Esophagus squamous epithelium (tissue), 5 donors: ENCODE measurements around the gene TRIM59. TPM values are rescaled to one million over a fixed set of nuclear protein-coding genes. Genes with fewer than 3 reads are reported as not detected.

Source experiments
- DNase-seq: peaks from one replicate; lab custom pipeline; 2025; lab: John Stamatoyannopoulos, UW
- H3K27ac ChIP-seq, 4 donors: fragments of 200-600 bp; sonication (generic); one replicate each; pipeline ENCODE4 v1.5.1; 2016 to 2019; ENCODE audit warnings: mild to moderate bottlenecking in 1 of 4
- H3K27me3 ChIP-seq, 4 donors: fragments of 200-600 bp; sonication (generic); 1 replicate in 3 of 4; 2 replicates in 1 of 4; pipeline versions ENCODE4 v1.5.1 to v1.6.0; 2017 to 2021; ENCODE audit warnings: antibody characterized with exemption in 1 of 4
- H3K36me3 ChIP-seq, 3 donors: fragments of 200-600 bp; sonication (generic); one replicate each; pipeline ENCODE4 v1.5.1; 2016 to 2019
- H3K4me1 ChIP-seq, 3 donors: fragments of 200-600 bp; sonication (generic); one replicate each; pipeline ENCODE4 v1.5.1; 2017 to 2019
- H3K4me3 ChIP-seq, 4 donors: fragments of 200-600 bp; sonication (generic); 1 replicate in 3 of 4; 2 replicates in 1 of 4; pipeline ENCODE4 v1.5.1; 2016 to 2019; ENCODE audit warnings: mild to moderate bottlenecking in 2 of 4, moderate library complexity in 1 of 4
- H3K9me3 ChIP-seq, 3 donors: fragments of 200-600 bp; sonication (generic); one replicate each; pipeline ENCODE4 v1.5.1; 2016 to 2019
- POLR2A ChIP-seq, 4 donors: fragments of 450-650 bp; IDR thresholded peaks; one replicate each; pipeline ENCODE4 v1.6.1; 2017; ENCODE audit warnings: antibody characterized with exemption in 4 of 4, mild to moderate bottlenecking in 4 of 4, moderate library complexity in 3 of 4
- WGBS, 2 donors: methylation state at CpG; one replicate each; pipeline ENCODE4 v1.1.5; 2018; 5-methylcytosine and 5-hydroxymethylcytosine counted together
- intact Hi-C: fragments of 100-400 bp; cut with DNase I; formaldehyde crosslinking; loops from one replicate; pipeline ENCODE4 v1.15.0; 2022
- total RNA-seq, 4 donors: library from RNA; depleted of rRNA; stranded (reverse); fragments of >200 nt; gene quantifications; one replicate each; pipeline ENCODE4 v1.1.0, GENCODE V29; 2016
- TF ChIP-seq, protein P1 (sequence below), 6 experiments: fragments of 450-650 bp in 4 of 6; fragments of 200-600 bp in 2 of 6; sonication (generic) in 2 of 6; IDR thresholded peaks; one replicate each; pipeline ENCODE4 v1.5.1; 2016 to 2019; ENCODE audit warnings: antibody characterized with exemption in 6 of 6, mild to moderate bottlenecking in 4 of 6, moderate library complexity in 4 of 6
- donor health status: DM: yes; HTN: yes; CAD: no.

TRIM59 gene
- total RNA-seq, 4 donors from 2014 or later: 4.9 to 14.7 (median 8.9) TPM

GRCh38 chr3:160447544-160447943, 2.0 kb downstream of the TRIM59 start:
- no peak overlapping the region for H3K4me3 ChIP-seq
- peaks cover 0 to 3% (median 0%) of the 10 kb centered on the region in 3 donors for H3K9me3 ChIP-seq
- WGBS, 2 donors: 31 to 33% methylated on average over 3 of the region's 3 CpGs
- H3K27ac ChIP-seq: no peak overlapping the region
- peaks cover 0 to 10% (median 3%) of the 10 kb centered on the region in 3 donors for H3K36me3 ChIP-seq
- TF ChIP-seq, protein P1, sequence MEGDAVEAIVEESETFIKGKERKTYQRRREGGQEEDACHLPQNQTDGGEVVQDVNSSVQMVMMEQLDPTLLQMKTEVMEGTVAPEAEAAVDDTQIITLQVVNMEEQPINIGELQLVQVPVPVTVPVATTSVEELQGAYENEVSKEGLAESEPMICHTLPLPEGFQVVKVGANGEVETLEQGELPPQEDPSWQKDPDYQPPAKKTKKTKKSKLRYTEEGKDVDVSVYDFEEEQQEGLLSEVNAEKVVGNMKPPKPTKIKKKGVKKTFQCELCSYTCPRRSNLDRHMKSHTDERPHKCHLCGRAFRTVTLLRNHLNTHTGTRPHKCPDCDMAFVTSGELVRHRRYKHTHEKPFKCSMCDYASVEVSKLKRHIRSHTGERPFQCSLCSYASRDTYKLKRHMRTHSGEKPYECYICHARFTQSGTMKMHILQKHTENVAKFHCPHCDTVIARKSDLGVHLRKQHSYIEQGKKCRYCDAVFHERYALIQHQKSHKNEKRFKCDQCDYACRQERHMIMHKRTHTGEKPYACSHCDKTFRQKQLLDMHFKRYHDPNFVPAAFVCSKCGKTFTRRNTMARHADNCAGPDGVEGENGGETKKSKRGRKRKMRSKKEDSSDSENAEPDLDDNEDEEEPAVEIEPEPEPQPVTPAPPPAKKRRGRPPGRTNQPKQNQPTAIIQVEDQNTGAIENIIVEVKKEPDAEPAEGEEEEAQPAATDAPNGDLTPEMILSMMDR (IDR thresholded peaks at IDR 0.05): no peak
- no peak for TF ChIP-seq POLR2A (IDR thresholded peaks at IDR 0.05)
- intact Hi-C loops: no loop called here
- peaks cover 0 to 38% (median 12%) of the 10 kb centered on the region in 3 donors for H3K4me1 ChIP-seq
- no peak for DNase-seq
- H3K27me3 ChIP-seq: peaks cover 0 to 11% (median 0%) of the 10 kb centered on the region in 4 donors

DNA sequence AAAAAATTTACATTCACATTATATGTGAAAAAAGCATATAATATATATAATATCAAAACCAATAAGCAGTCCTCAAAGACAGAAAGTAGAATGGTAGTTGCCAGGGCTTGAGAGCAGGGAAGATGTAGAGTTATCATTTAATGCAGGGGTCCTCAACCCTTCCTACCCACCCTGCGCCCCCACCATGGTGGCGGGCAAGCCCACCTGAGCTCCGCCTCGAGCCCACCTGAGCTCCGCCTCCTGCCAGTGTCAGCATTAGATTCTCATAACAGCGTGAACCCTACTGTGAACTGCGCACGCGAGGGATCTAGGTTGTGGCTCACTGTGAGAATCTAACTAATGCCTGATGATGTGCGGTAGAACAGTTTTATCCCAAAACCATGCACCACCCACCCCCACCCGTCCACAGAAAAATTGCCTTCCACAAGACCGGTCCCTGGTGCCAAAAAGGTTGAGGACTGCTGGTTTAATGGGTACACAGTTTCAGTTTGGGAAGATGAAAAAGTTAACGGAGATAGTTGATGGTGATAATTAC, 3.0 kb downstream of the TRIM59 start:
- intact Hi-C loops: no loop called here
- TF ChIP-seq, protein P1 (IDR thresholded peaks at IDR 0.05): no peak
- no peak for DNase-seq
- Histone ChIP-seq H3K9me3 (peaks cover 0 to 3% (median 0%) of the 10 kb centered on the region in 3 donors), H3K4me3 (no peak overlapping the region), H3K27ac (no peak overlapping the region), H3K36me3 (peaks cover 0 to 10% (median 3%) of the 10 kb centered on the region in 3 donors), H3K27me3 (peaks cover 0 to 11% (median 0%) of the 10 kb centered on the region in 4 donors), H3K4me1 (peaks cover 0 to 38% (median 12%) of the 10 kb centered on the region in 3 donors)
- WGBS, 2 donors: 87 to 93% methylated on average over 7 to 13 of the region's 13 CpGs

GRCh38 chr3:160445854-160446253, 3.7 kb downstream of the TRIM59 start:
- DNase-seq: no peak
- peaks cover 0 to 3% (median 0%) of the 10 kb centered on the region in 3 donors for H3K9me3 ChIP-seq
- 86 to 100% methylated on average over 1 of the region's 1 CpG for WGBS, 2 donors
- H3K36me3 ChIP-seq: peaks cover 0 to 10% (median 3%) of the 10 kb centered on the region in 3 donors
- intact Hi-C loops: no loop called here
- H3K27me3 ChIP-seq: peaks cover 0 to 11% (median 0%) of the 10 kb centered on the region in 4 donors
- H3K4me3 ChIP-seq: no peak overlapping the region
- peaks cover 0 to 38% (median 12%) of the 10 kb centered on the region in 3 donors for H3K4me1 ChIP-seq
- no peak for TF ChIP-seq POLR2A (IDR thresholded peaks at IDR 0.05)
- TF ChIP-seq, protein P1 (IDR thresholded peaks at IDR 0.05): no peak
- H3K27ac ChIP-seq: no peak overlapping the region

- Histone ChIP-seq H3K4me3 (no peak overlapping the region), H3K36me3 (peaks cover 0 to 17% (median 3%) of the 10 kb centered on the region in 3 donors), H3K27me3 (peaks cover 0 to 2% (median 0%) of the 10 kb centered on the region in 4 donors), H3K4me1 (peaks cover 0 to 30% (median 5%) of the 10 kb centered on the region in 3 donors), H3K27ac (no peak overlapping the region), H3K9me3 (no peaks in the 10 kb centered on the region)
- 50 to 91% methylated on average over 1 of the region's 1 CpG for WGBS, 2 donors
- intact Hi-C loops: no loop called here
- TF ChIP-seq, protein P1 (IDR thresholded peaks at IDR 0.05): no peak
- no peak for TF ChIP-seq POLR2A (IDR thresholded peaks at IDR 0.05)
- no peak for DNase-seq
Measured at GRCh38 chr3:160444411-160444810, 5.2 kb downstream of the TRIM59 start.

GRCh38 chr3:160440687-160441086, 8.9 kb downstream of the TRIM59 start:
- no peak for DNase-seq
- Histone ChIP-seq H3K4me3 (no peak overlapping the region), H3K36me3 (peaks cover 0 to 42% (median 3%) of the 10 kb centered on the region in 3 donors), H3K4me1 (no peaks in the 10 kb centered on the region), H3K9me3 (no peaks in the 10 kb centered on the region), H3K27me3 (no peaks in the 10 kb centered on the region), H3K27ac (no peak overlapping the region)
- intact Hi-C loops: no loop called here
- WGBS, 2 donors: 91 to 94% methylated on average over 7 of the region's 7 CpGs
- no peak for TF ChIP-seq POLR2A (IDR thresholded peaks at IDR 0.05)
- TF ChIP-seq, protein P1 (IDR thresholded peaks at IDR 0.05): no peak
